H1 (cell line): ENCODE measurements around the gene GRIK4. TPM values are rescaled to one million over a fixed set of nuclear protein-coding genes. Genes with fewer than 3 reads are reported as not detected.

ENCODE experiments used
- CTCF ChIA-PET: fragments of 300-600 bp; sonication (Branson Sonifier 250); formaldehyde crosslinking; loops from one replicate; lab custom pipeline; 2021; ENCODE audit not compliant: partially characterized antibody; lab: Charles Lee
- POLR2A ChIA-PET: fragments of 300-600 bp; sonication (Branson Sonifier 250); formaldehyde crosslinking; loops from one replicate; lab custom pipeline; 2021; ENCODE audit warnings: inconsistent platforms; ENCODE audit not compliant: partially characterized antibody; lab: Charles Lee
- DNase-seq, 2 experiments: peaks; one replicate each; pipeline versions ENCODE4 v3.0.0 to v3.0.0-alpha.2; 2010 to 2022; ENCODE audit warnings: low spot score in 2 of 2, low read depth in 1 of 2, mixed read lengths in 1 of 2
- FAIRE-seq: peaks from 2 replicates; lab custom pipeline; 2011; peaks lifted over from hg19 to GRCh38; lab: Jason Lieb, UNC
- H2AFZ ChIP-seq: 2 replicates; pipeline ENCODE4 v1.8.1; 2012; ENCODE audit warnings: low read length, inconsistent platforms
- H2AK5ac ChIP-seq: 2 replicates; pipeline ENCODE4 v1.6.1; 2013; ENCODE audit warnings: low read depth, low read length
- H2BK120ac ChIP-seq: replicated peaks from 2 replicates; pipeline ENCODE3; 2013; ENCODE audit warnings: low read depth, low read length, inconsistent platforms
- H2BK12ac ChIP-seq: 2 replicates; pipeline ENCODE4 v1.6.1; 2013; ENCODE audit warnings: low read depth, low read length
- H2BK15ac ChIP-seq: 2 replicates; pipeline ENCODE4 v1.6.1; 2013; ENCODE audit warnings: low read length
- H2BK20ac ChIP-seq: 2 replicates; pipeline ENCODE4 v1.6.1; 2013; ENCODE audit warnings: low read length
- H2BK5ac ChIP-seq: 2 replicates; pipeline ENCODE4 v1.6.1; 2013; ENCODE audit warnings: low read depth, low read length
- H3K14ac ChIP-seq: 2 replicates; pipeline ENCODE4 v1.6.1; 2013; ENCODE audit warnings: inconsistent platforms; ENCODE audit not compliant: insufficient read length
- H3K18ac ChIP-seq: 2 replicates; pipeline ENCODE4 v1.6.1; 2013; ENCODE audit warnings: low read length; ENCODE audit errors: extremely low read depth
- H3K23ac ChIP-seq: 2 replicates; pipeline ENCODE4 v1.6.1; 2013; ENCODE audit warnings: inconsistent platforms; ENCODE audit not compliant: insufficient read length
- H3K23me2 ChIP-seq: 2 replicates; pipeline ENCODE4 v1.6.1; 2013; ENCODE audit warnings: low read depth, low read length
- H3K27ac ChIP-seq: 2 replicates; pipeline ENCODE4 v1.6.1; 2011; ENCODE audit warnings: low read depth, low read length, inconsistent platforms
- H3K27me3 ChIP-seq, 4 experiments: replicated peaks in 1 of 4; 1 replicate in 1 of 4; 2 replicates in 3 of 4; pipeline versions ENCODE4 v1.6.1 to v1.8.1; 2011 to 2013; ENCODE audit warnings: low read length in 3 of 4, mild to moderate bottlenecking in 3 of 4, inconsistent platforms in 2 of 4, mixed read lengths in 2 of 4, moderate library complexity in 1 of 4; ENCODE audit not compliant: control insufficient read depth in 3 of 4, insufficient read depth in 3 of 4; ENCODE audit errors: extremely low read depth in 1 of 4
- H3K36me3 ChIP-seq, 4 experiments: 2 replicates each; pipeline versions ENCODE4 v1.6.1 to v1.8.1; 2011 to 2013; ENCODE audit warnings: mild to moderate bottlenecking in 4 of 4, low read length in 3 of 4, moderate library complexity in 2 of 4, control low read depth in 1 of 4, inconsistent platforms in 1 of 4; ENCODE audit not compliant: insufficient read depth in 4 of 4, control insufficient read depth in 2 of 4
- H3K4ac ChIP-seq: replicated peaks from 2 replicates; pipeline ENCODE3; 2013; ENCODE audit warnings: low read length, low read depth, mixed read lengths, inconsistent platforms; ENCODE audit not compliant: insufficient read length
- H3K4me1 ChIP-seq, 4 experiments: replicated peaks in 1 of 4; 1 replicate in 1 of 4; 2 replicates in 3 of 4; pipeline versions ENCODE4 v1.6.1 to v1.8.1; 2011 to 2013; ENCODE audit warnings: low read length in 3 of 4, inconsistent platforms in 2 of 4, mixed read lengths in 1 of 4; ENCODE audit not compliant: insufficient read depth in 4 of 4, control insufficient read depth in 3 of 4
- H3K4me2 ChIP-seq, 2 experiments: 2 replicates each; pipeline versions ENCODE4 v1.6.1 to v1.8.1; 2011 to 2013; ENCODE audit warnings: low read depth in 2 of 2, low read length in 2 of 2, control low read depth in 1 of 2, inconsistent platforms in 1 of 2, mild to moderate bottlenecking in 1 of 2; ENCODE audit not compliant: insufficient read depth in 1 of 2
- H3K4me3 ChIP-seq, 4 experiments: fragments of 200-600, 300-600 bp in 1 of 4; sonication (generic), shearing (Covaris generic), sonication (Bioruptor Twin) in 1 of 4; 2 replicates each; pipeline versions ENCODE4 v1.5.1 to v1.8.1; 2011 to 2016; ENCODE audit warnings: low read length in 4 of 4, low read depth in 3 of 4, control low read depth in 2 of 4, inconsistent platforms in 2 of 4, mild to moderate bottlenecking in 2 of 4, mixed read lengths in 1 of 4, moderate library complexity in 1 of 4; ENCODE audit not compliant: insufficient read depth in 2 of 4; ENCODE audit errors: extremely low read depth in 1 of 4
- H3K56ac ChIP-seq: replicated peaks from 2 replicates; pipeline ENCODE3; 2013; ENCODE audit warnings: low read depth, mild to moderate bottlenecking, mixed read lengths, low read length, inconsistent platforms; ENCODE audit not compliant: insufficient read length
- H3K79me1 ChIP-seq: 2 replicates; pipeline ENCODE4 v1.6.1; 2013; ENCODE audit warnings: low read depth, low read length, control low read depth
- H3K79me2 ChIP-seq, 2 experiments: 2 replicates each; pipeline versions ENCODE4 v1.6.1 to v1.8.1; 2012 to 2013; ENCODE audit warnings: low read length in 2 of 2, mild to moderate bottlenecking in 2 of 2, inconsistent platforms in 1 of 2; ENCODE audit not compliant: insufficient read depth in 2 of 2, control insufficient read depth in 1 of 2
- H3K9ac ChIP-seq, 4 experiments: replicated peaks in 1 of 4; 1 replicate in 1 of 4; 2 replicates in 3 of 4; pipeline versions ENCODE4 v1.6.1 to v1.8.1; 2011 to 2013; ENCODE audit warnings: low read depth in 3 of 4, low read length in 3 of 4, control low read depth in 2 of 4, mild to moderate bottlenecking in 2 of 4, moderate library complexity in 2 of 4, inconsistent platforms in 1 of 4; ENCODE audit errors: extremely low read depth in 1 of 4
- H3K9me3 ChIP-seq, 2 experiments: 2 replicates each; pipeline versions ENCODE4 v1.6.1 to v1.8.1; 2012 to 2013; ENCODE audit warnings: mild to moderate bottlenecking in 2 of 2, moderate library complexity in 2 of 2, control low read depth in 1 of 2, inconsistent platforms in 1 of 2, low read depth in 1 of 2, low read length in 1 of 2, mixed read lengths in 1 of 2; ENCODE audit not compliant: insufficient read depth in 2 of 2
- H4K20me1 ChIP-seq, 2 experiments: replicated peaks in 1 of 2; 2 replicates each; pipeline versions ENCODE3 to v1.8.1; 2011 to 2013; ENCODE audit warnings: inconsistent platforms in 2 of 2, low read length in 2 of 2, mild to moderate bottlenecking in 1 of 2; ENCODE audit not compliant: insufficient read depth in 2 of 2, control insufficient read depth in 1 of 2
- H4K5ac ChIP-seq: 2 replicates; pipeline ENCODE4 v1.6.1; 2013; ENCODE audit warnings: low read length, low read depth, mixed read lengths, inconsistent platforms; ENCODE audit not compliant: insufficient read length
- H4K8ac ChIP-seq: 2 replicates; pipeline ENCODE4 v1.8.0; 2013; ENCODE audit warnings: mild to moderate bottlenecking, moderate library complexity, low read length, inconsistent platforms; ENCODE audit not compliant: insufficient read depth; ENCODE audit errors: extremely low read depth
- H4K91ac ChIP-seq: replicated peaks from 2 replicates; pipeline ENCODE3; 2013; ENCODE audit warnings: low read length, mixed read lengths, inconsistent platforms; ENCODE audit not compliant: insufficient read length
- CBX8 ChIP-seq: fragments of 300-800, 300-1000 bp; sonication (generic); IDR thresholded peaks from 2 replicates; pipeline ENCODE4 v1.7.1; 2016; ENCODE audit warnings: low read depth, low read length, borderline replicate concordance
- E2F6 ChIP-seq: IDR thresholded peaks from 2 replicates; pipeline ENCODE4 v1.6.1; 2012; ENCODE audit warnings: inconsistent platforms
- SP4 ChIP-seq: IDR thresholded peaks from 2 replicates; pipeline ENCODE4 v1.6.1; 2012; ENCODE audit warnings: low read length, inconsistent platforms
- TBP ChIP-seq: IDR thresholded peaks from 2 replicates; pipeline ENCODE4 v1.6.1; 2011; ENCODE audit warnings: low read depth, low read length, improper control_type of control experiment
- USF2 ChIP-seq: IDR thresholded peaks from 2 replicates; pipeline ENCODE4 v1.6.1; 2011; ENCODE audit warnings: low read length, improper control_type of control experiment
- WGBS, 2 experiments: shearing (Covaris generic) in 1 of 2; methylation state at CpG; one replicate each; pipeline versions ENCODE4 v1.1.6 to v1.1.7; 2013 to 2015; ENCODE audit warnings: low lambda C conversion rate in 2 of 2, mixed read lengths in 2 of 2, inconsistent platforms in 1 of 2, low coverage in 1 of 2, missing lambda C conversion rate in 1 of 2; ENCODE audit not compliant: insufficient replicate concordance in 2 of 2, insufficient coverage in 1 of 2, insufficient read length in 1 of 2; ENCODE audit errors: extremely low coverage in 1 of 2, missing lambda C conversion rate in 1 of 2; 5-methylcytosine and 5-hydroxymethylcytosine counted together
- polyA plus RNA-seq, 7 experiments: library from polyadenylated mRNA; depleted of rRNA in 3 of 7; stranded (reverse) in 5 of 7; unstranded in 2 of 7; fragments of >200 nt in 5 of 7; fragments of 200-250 nt in 2 of 7; gene quantifications; 1 replicate in 5 of 7; 2 replicates in 1 of 7; 4 replicates in 1 of 7; pipeline versions ENCODE4 v1.2.1 to v1.2.3, GENCODE V29; 2011 to 2013; ENCODE audit warnings: missing spikeins in 2 of 7, mixed read lengths in 2 of 7
- total RNA-seq: library from RNA; stranded (reverse); fragmentation: NEBNext Ultra II Directional; extraction: Animal tissue kit (Norgen Biotek cat#: 25700); gene quantifications from 2 replicates; pipeline ENCODE4 v1.2.1, GENCODE V29; 2021

GRIK4 gene
- total and polyA plus RNA-seq, 2 of the 8 experiments (the other 6 are each of a cell fraction or from before 2014, with no cell fraction given): 1.2 to 2.9 TPM

DNA sequence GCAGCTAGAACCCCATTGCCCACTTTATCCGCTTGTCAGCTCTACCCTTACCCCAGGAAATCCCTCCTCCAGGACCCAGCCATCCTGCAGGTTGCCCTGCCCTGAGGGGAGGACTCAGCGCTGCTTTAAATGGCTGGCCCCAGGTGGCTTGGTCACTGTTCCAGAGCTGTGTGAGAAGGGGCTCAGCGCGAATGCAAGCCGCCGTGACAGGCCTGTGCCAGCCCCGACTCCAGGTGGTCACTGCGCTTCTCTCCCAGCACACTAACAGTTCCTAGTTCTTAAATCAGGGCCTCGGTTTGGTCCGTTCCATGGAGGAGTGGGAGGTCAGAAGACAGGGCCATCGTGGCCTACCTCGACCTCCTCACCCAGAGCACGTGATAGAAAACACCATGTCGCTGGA is 446.6 kb downstream of the GRIK4 start:
- peaks cover 5 to 19% (median 14%) of the 10 kb centered on the region in 4 experiments for H3K4me1 ChIP-seq
- H2BK5ac ChIP-seq: 0 out of 2 replicates have a peak overlapping the region, but pooled peaks have one; percentile 46
- H2BK12ac ChIP-seq: no peak overlapping the region
- H3K4ac ChIP-seq: no peak overlapping the region
- no peaks in the 10 kb centered on the region for H3K79me1 ChIP-seq
- no peak overlapping the region for H3K23ac ChIP-seq
- no peak for DNase-seq
- no peak overlapping the region for H3K18ac ChIP-seq
- H2BK20ac ChIP-seq: no peak overlapping the region
- H4K20me1 ChIP-seq: no peaks in the 10 kb centered on the region
- H3K56ac ChIP-seq: no peak overlapping the region
- FAIRE-seq: no peak
- H3K23me2 ChIP-seq: no peaks in the 10 kb centered on the region; the same call in 1 of the 2 replicates
- WGBS, 2 experiments: 86% methylated on average over 14 of the region's 14 CpGs; no CpG with 5 or more reads in 1 of the 2 experiments
- H2AFZ ChIP-seq: no peak overlapping the region
- no peak overlapping the region for H4K8ac ChIP-seq
- H4K91ac ChIP-seq: peak overlapping the region; percentile 20
- no peaks in the 10 kb centered on the region for H3K9me3 ChIP-seq
- H2BK15ac ChIP-seq: no peak overlapping the region
- no peak overlapping the region for H3K27ac ChIP-seq
- no peak overlapping the region for H2BK120ac ChIP-seq
- CTCF ChIA-PET: interaction anchor here (1.0 to 2.0 kb wide), 3 partner anchors 22 to 237 kb away, joined by 3 to 6 read pairs (median 5); no protein-coding TSS in a partner anchor
- H2AK5ac ChIP-seq: peak overlapping the region; percentile 56; the same call in 1 of the 2 replicates
- no peak overlapping the region for H3K14ac ChIP-seq
- no peak overlapping the region for H3K9ac ChIP-seq
- no peaks in the 10 kb centered on the region; a peak in 1 of 7 replicates for H3K27me3 ChIP-seq
- H3K4me2 ChIP-seq: no peak overlapping the region
- no peak overlapping the region for H4K5ac ChIP-seq
- H3K4me3 ChIP-seq: no peak overlapping the region
- no peaks in the 10 kb centered on the region for H3K36me3 ChIP-seq
- POLR2A ChIA-PET: no interaction called here
- H3K79me2 ChIP-seq: no peaks in the 10 kb centered on the region
- TF ChIP-seq E2F6 (no peak), TBP (no peak), USF2 (no peak), SP4 (no peak), CBX8 (no peak)
- TF ChIP-seq, all 59 proteins: peak for 0
